Measurements from ENCODE around the gene GOLIM4. TPM values are rescaled to one million over a fixed set of nuclear protein-coding genes. Genes with fewer than 3 reads are reported as not detected.
"Not testable (repeated sequence)": the region's sequence is repeated elsewhere in the genome, so short reads cannot be mapped to it uniquely, and the experiment has no call there.

The GOLIM4 gene
- total RNA-seq, 1 experiment from 2014 or later = 17.4 TPM

GRCh38 chr3:168025076-168025475, 70.6 kb downstream of the GOLIM4 start:
- BruUV-seq (replicated peaks) = no TSS peak

DNA sequence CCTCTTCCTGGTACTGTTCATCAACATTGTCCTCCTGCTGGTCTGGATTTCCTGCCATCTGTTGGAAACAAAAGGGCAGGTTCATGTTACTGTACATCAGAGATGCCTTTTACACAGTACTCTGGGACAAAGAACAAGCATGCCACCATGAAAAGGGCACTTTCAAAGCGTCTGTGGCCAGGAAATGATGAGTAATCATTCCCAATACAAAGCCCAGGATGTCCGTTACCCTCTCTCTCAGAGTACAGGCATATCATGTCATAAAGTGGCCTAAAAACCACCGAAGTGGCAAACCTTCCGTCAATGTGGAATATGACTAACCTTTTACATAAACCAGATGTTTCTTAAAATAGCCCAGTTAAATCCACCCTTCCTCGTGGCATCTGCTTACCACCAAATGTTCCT, 71.2 kb downstream of the GOLIM4 start:
- Histone ChIP-seq H3K27me3 (replicated peaks; ENCODE audit: control insufficient read depth, insufficient read depth, low read length) (no peaks in the 10 kb centered on the region), H3K4me3 (ENCODE audit: low read depth, low read length) (no peak overlapping the region), H3K9me3 (no peaks in the 10 kb centered on the region), H3K4me1 (no peaks in the 10 kb centered on the region), H3K36me3 (ENCODE audit: control insufficient read depth, insufficient read depth, low read length) (no peaks in the 10 kb centered on the region; the same call in 1 of the 2 replicates)
- H3K4me1 Mint-ChIP-seq (ENCODE audit: low read depth, unreplicated experiment) = peaks cover 7% of the 10 kb centered on the region
- TF ChIP-seq, protein P1, sequence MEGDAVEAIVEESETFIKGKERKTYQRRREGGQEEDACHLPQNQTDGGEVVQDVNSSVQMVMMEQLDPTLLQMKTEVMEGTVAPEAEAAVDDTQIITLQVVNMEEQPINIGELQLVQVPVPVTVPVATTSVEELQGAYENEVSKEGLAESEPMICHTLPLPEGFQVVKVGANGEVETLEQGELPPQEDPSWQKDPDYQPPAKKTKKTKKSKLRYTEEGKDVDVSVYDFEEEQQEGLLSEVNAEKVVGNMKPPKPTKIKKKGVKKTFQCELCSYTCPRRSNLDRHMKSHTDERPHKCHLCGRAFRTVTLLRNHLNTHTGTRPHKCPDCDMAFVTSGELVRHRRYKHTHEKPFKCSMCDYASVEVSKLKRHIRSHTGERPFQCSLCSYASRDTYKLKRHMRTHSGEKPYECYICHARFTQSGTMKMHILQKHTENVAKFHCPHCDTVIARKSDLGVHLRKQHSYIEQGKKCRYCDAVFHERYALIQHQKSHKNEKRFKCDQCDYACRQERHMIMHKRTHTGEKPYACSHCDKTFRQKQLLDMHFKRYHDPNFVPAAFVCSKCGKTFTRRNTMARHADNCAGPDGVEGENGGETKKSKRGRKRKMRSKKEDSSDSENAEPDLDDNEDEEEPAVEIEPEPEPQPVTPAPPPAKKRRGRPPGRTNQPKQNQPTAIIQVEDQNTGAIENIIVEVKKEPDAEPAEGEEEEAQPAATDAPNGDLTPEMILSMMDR (IDR thresholded peaks at IDR 0.05; ENCODE audit: insufficient read depth in 1 of 2, low read depth in 1 of 2, low read length in 1 of 2, severe bottlenecking in 1 of 2, unreplicated experiment in 1 of 2) = no peak
- DNase-seq = no peak
- no peak overlapping the region for H3K4me3 Mint-ChIP-seq (ENCODE audit: unreplicated experiment)
- no TSS peak for BruUV-seq (replicated peaks)
- H3K36me3 Mint-ChIP-seq (ENCODE audit: insufficient read depth, unreplicated experiment) = peaks cover 6% of the 10 kb centered on the region
- ChIA-PET CTCF (no interaction called here), POLR2A (no interaction called here)
- no peaks in the 10 kb centered on the region for H3K9me3 Mint-ChIP-seq (ENCODE audit: unreplicated experiment)
- intact Hi-C loops (cut with micrococcal nuclease; ENCODE audit: unreplicated experiment) = loop anchor here (5.0 kb wide), 1 partner anchor 47 kb away; no protein-coding TSS in a partner anchor
- no peaks in the 10 kb centered on the region for H3K27me3 Mint-ChIP-seq (ENCODE audit: insufficient read depth, unreplicated experiment)
- H3K27ac Mint-ChIP-seq (ENCODE audit: unreplicated experiment) = no peak overlapping the region

More at GRCh38 chr3:168025076-168025475, 70.6 kb downstream of the GOLIM4 start:
- TF ChIP-seq, protein P1 (IDR thresholded peaks at IDR 0.05; ENCODE audit: insufficient read depth in 1 of 2, low read depth in 1 of 2, low read length in 1 of 2, severe bottlenecking in 1 of 2, unreplicated experiment in 1 of 2) = no peak
- Mint-ChIP-seq H3K27me3 (ENCODE audit: insufficient read depth, unreplicated experiment) (no peaks in the 10 kb centered on the region), H3K4me3 (ENCODE audit: unreplicated experiment) (no peak overlapping the region), H3K4me1 (ENCODE audit: low read depth, unreplicated experiment) (peaks cover 7% of the 10 kb centered on the region), H3K9me3 (ENCODE audit: unreplicated experiment) (no peaks in the 10 kb centered on the region), H3K36me3 (ENCODE audit: insufficient read depth, unreplicated experiment) (peaks cover 6% of the 10 kb centered on the region), H3K27ac (ENCODE audit: unreplicated experiment) (no peak overlapping the region)
- no peaks in the 10 kb centered on the region for H3K4me1 ChIP-seq
- H3K4me3 ChIP-seq (ENCODE audit: low read depth, low read length) = no peak overlapping the region
- no peak for DNase-seq
- intact Hi-C loops (cut with micrococcal nuclease; ENCODE audit: unreplicated experiment) = no loop called here
- H3K27me3 ChIP-seq (replicated peaks; ENCODE audit: control insufficient read depth, insufficient read depth, low read length) = no peaks in the 10 kb centered on the region
- H3K9me3 ChIP-seq = no peaks in the 10 kb centered on the region
- POLR2A ChIA-PET = no interaction called here
- no peaks in the 10 kb centered on the region; the same call in 1 of the 2 replicates for H3K36me3 ChIP-seq (ENCODE audit: control insufficient read depth, insufficient read depth, low read length)
- CTCF ChIA-PET = no interaction called here

DNA sequence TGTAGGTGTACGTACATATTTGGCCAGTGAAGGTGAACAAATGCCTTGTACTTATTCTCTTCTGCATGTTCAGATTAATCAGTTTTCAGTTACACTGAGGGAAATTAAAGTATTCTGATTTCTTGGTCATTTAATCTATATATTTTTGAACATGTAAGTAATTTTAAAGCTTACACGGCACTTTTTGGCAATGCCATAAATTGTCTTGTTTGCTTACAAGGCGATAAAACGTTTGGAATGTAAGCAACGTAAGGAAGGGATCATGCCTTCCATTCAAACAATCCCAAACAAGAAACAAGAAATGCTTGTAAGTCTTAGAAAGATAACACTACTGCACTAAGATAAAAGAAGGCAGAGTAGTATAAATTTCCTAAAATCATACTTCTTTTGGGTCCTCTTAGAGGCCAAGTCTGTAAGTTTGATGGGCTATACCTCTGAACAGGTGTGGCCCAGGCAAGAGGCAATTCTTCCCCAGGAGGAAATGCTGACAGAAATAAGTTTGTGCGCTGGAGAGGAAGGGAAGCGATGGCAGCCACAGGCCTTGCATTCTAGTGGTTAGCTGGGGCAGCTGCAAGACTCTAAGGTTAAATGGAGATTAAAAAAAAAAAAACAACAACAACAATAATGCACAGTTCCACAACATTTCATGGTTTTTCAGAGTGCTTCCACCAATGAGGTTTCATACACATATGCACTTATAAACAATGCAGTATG, 73.8 kb downstream of the GOLIM4 start:
- H3K27me3 ChIP-seq (replicated peaks; ENCODE audit: control insufficient read depth, insufficient read depth, low read length) = no peaks in the 10 kb centered on the region
- CTCF ChIA-PET = no interaction called here

DNA sequence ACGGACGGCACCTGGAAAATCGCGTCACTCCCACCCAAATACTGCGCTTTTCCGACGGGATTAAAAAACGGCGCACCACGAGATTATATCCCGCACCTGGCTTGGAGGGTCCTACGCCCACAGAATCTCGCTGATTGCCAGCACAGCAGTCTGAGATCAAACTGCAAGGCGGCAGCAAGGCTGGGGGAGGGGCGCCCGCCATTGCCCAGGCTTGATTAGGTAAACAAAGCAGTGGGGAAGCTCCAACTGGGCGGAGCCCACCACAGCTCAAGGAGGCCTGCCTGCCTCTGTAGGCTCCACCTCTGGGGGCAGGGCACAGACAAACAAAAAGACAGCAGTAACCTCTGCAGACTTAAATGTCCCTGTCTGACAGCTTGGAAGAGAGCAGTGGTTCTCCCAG, 84.4 kb downstream of the GOLIM4 start:
- BruUV-seq (replicated peaks); DNase-seq; H3K4me1 ChIP-seq; H3K4me1 Mint-ChIP-seq (ENCODE audit: low read depth, unreplicated experiment); H3K9me3 Mint-ChIP-seq (ENCODE audit: unreplicated experiment); CTCF ChIA-PET; POLR2A ChIA-PET; H3K9me3 ChIP-seq; H3K27me3 Mint-ChIP-seq (ENCODE audit: insufficient read depth, unreplicated experiment); intact Hi-C loops (cut with micrococcal nuclease; ENCODE audit: unreplicated experiment); H3K36me3 Mint-ChIP-seq (ENCODE audit: insufficient read depth, unreplicated experiment); H3K27me3 ChIP-seq (replicated peaks; ENCODE audit: control insufficient read depth, insufficient read depth, low read length); H3K4me3 Mint-ChIP-seq (ENCODE audit: unreplicated experiment); H3K4me3 ChIP-seq (ENCODE audit: low read depth, low read length); H3K27ac Mint-ChIP-seq (ENCODE audit: unreplicated experiment); H3K36me3 ChIP-seq (ENCODE audit: control insufficient read depth, insufficient read depth, low read length): not testable (repeated sequence)

More for the DNA sequence above, 73.8 kb downstream of the GOLIM4 start:
- no peaks in the 10 kb centered on the region for H3K9me3 Mint-ChIP-seq (ENCODE audit: unreplicated experiment)
- H3K4me3 Mint-ChIP-seq (ENCODE audit: unreplicated experiment) = no peak overlapping the region
- no peaks in the 10 kb centered on the region for H3K27me3 Mint-ChIP-seq (ENCODE audit: insufficient read depth, unreplicated experiment)
- Histone ChIP-seq H3K36me3 (ENCODE audit: control insufficient read depth, insufficient read depth, low read length) (no peaks in the 10 kb centered on the region; the same call in 1 of the 2 replicates), H3K9me3 (no peaks in the 10 kb centered on the region), H3K4me1 (no peaks in the 10 kb centered on the region), H3K4me3 (ENCODE audit: low read depth, low read length) (no peak overlapping the region)
- BruUV-seq (replicated peaks) = no TSS peak
- DNase-seq = no peak
- H3K27ac Mint-ChIP-seq (ENCODE audit: unreplicated experiment) = no peak overlapping the region
- peaks cover 7% of the 10 kb centered on the region for H3K4me1 Mint-ChIP-seq (ENCODE audit: low read depth, unreplicated experiment)
- intact Hi-C loops (cut with micrococcal nuclease; ENCODE audit: unreplicated experiment) = loop anchor here (5.0 kb wide), 1 partner anchor 45 kb away; no protein-coding TSS in a partner anchor
- H3K36me3 Mint-ChIP-seq (ENCODE audit: insufficient read depth, unreplicated experiment) = peaks cover 6% of the 10 kb centered on the region
- TF ChIP-seq, protein P1 (IDR thresholded peaks at IDR 0.05; ENCODE audit: insufficient read depth in 1 of 2, low read depth in 1 of 2, low read length in 1 of 2, severe bottlenecking in 1 of 2, unreplicated experiment in 1 of 2) = no peak
- POLR2A ChIA-PET = no interaction called here
